GM12873 (cell line): ENCODE data around the gene TUBB1.

ENCODE experiments used
- CTCF ChIP-seq: IDR thresholded peaks from 2 replicates; pipeline ENCODE4 v1.5.1; 2012; ENCODE audit warnings: low read depth, mild to moderate bottlenecking, moderate library complexity, low read length, control low read depth; ENCODE audit not compliant: insufficient read depth; ENCODE audit errors: missing control alignments

The TUBB1 gene

GRCh38 chr20:59062081-59062480 lies 42.9 kb downstream of the TUBB1 start:
- no peak for TF ChIP-seq CTCF

- no peak for TF ChIP-seq CTCF
Measured at GRCh38 chr20:59063358-59064213, 44.4 kb downstream of the TUBB1 start.

DNA sequence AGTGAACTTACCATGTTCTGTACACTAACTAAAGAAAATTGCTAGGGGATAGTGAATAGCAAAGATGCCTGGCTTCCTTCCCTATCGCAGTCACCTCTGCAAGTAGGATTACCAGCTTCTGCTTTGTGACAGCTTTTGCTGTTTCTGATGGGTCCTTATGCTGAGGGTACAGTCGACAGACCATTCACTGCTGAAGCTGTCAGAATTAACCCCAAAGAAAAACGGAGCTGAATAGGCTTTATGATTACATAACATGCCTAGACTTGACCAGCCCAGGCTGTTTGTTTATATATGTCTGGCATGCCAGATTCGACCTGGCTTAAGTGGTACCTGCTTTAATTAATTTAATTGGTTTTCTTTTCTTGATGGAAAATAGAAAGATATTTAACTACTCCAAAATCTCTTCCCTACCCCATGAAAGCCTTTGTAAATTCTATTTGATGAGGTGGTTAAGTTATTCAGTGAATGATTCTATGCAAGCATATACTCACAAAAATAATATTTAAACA lies 45.0 kb downstream of the TUBB1 start:
- TF ChIP-seq CTCF = no peak

DNA sequence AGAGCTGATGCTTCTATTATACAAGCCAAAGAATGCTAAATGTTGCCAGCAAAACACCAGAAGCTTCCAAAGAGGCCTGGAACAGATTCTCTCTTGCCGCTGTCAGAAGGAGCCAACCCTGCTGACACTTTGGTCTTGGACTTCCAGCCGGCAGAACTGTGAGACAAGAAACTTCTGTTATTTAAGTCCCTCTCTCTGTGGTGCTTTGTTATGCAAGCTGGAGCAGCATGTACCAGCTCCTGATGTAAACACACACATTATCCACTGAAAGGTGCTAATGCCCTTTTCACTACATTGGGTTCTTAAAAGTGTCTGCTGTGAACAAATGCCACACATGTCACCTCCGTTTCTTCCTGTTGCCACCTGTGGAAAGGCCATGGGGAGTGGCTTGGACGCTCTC lies 49.3 kb downstream of the TUBB1 start:
- no peak for TF ChIP-seq CTCF

DNA sequence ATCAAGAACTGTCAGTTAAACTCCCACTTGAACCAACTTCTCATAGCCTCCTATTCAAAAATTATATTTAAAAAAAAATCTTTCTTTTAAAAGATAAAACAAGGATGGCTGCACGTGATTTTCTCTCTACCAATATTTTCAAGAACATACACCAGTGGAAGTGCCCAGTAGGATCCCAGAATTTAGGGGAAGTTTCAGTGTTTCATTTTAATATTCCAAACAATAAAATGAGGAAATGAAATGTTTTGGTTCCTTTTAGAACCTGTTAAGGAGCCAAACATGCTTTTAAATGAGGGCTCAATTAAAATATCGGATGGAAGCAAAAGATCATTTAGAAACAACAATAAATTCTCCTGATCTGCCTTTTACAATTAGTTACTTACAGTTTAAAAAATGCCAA lies 49.8 kb downstream of the TUBB1 start:
- TF ChIP-seq CTCF = no peak

DNA sequence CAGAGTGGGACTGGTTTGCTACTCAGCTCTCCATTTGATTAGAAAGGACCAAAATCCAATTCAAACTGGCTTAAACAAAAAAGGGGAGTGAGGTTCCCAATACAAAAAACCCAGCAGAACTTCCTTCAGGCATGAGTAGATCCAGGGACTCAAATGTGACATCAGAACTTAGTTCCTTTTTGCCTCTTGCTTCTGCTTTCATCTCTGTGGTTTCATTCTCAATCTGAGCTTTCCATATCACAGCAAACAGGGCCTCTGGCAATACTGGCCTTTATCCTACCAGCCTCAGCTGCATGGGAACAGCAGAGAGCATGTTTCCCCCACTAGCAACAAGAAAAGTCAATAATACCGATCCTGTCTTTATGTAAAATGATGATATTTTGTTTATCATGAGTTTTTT lies 52.0 kb downstream of the TUBB1 start:
- no peak for TF ChIP-seq CTCF

DNA sequence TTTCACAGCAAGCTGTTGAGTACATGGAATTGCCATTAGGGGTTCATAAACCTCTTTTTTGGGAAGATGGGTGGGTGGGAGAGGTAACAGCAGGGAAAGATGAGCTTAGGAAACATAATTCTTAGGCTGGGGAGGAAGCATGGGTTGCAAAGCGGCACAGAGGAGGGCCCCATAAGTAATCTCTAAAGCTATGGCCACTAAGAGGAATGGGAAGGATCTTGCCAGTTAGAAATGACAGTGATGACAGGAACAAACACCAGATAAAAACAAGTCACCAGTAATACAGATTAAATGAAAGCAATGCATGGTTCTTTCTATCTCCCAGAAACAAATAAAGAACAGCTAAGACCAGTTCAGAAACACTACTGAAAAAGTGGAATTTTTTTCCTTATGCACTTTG lies 54.4 kb downstream of the TUBB1 start:
- no peak for TF ChIP-seq CTCF
